H1 (cell line): ENCODE data around the gene LDLRAP1. TPM values are rescaled to one million over a fixed set of nuclear protein-coding genes. Genes with fewer than 3 reads are reported as not detected.

Experiments
- GTF2F1 ChIP-seq: IDR thresholded peaks from 2 replicates; pipeline ENCODE4 v1.6.1; 2012; ENCODE audit warnings: low read depth, low read length, improper control_type of control experiment, borderline replicate concordance
- SIRT6 ChIP-seq: IDR thresholded peaks from one replicate; pipeline ENCODE4 v1.7.1; 2012; ENCODE audit warnings: low read length, inconsistent platforms
- polyA plus RNA-seq, 7 experiments: library from polyadenylated mRNA; depleted of rRNA in 3 of 7; stranded (reverse) in 5 of 7; unstranded in 2 of 7; fragments of >200 nt in 5 of 7; fragments of 200-250 nt in 2 of 7; gene quantifications; 1 replicate in 5 of 7; 2 replicates in 1 of 7; 4 replicates in 1 of 7; pipeline versions ENCODE4 v1.2.1 to v1.2.3, GENCODE V29; 2011 to 2013; ENCODE audit warnings: missing spikeins in 2 of 7, mixed read lengths in 2 of 7
- total RNA-seq: library from RNA; stranded (reverse); fragmentation: NEBNext Ultra II Directional; extraction: Animal tissue kit (Norgen Biotek cat#: 25700); gene quantifications from 2 replicates; pipeline ENCODE4 v1.2.1, GENCODE V29; 2021

The LDLRAP1 gene
- total and polyA plus RNA-seq, 2 of the 8 experiments (the other 6 are each of a cell fraction or from before 2014, with no cell fraction given), result 12.8 to 13.2 TPM

DNA sequence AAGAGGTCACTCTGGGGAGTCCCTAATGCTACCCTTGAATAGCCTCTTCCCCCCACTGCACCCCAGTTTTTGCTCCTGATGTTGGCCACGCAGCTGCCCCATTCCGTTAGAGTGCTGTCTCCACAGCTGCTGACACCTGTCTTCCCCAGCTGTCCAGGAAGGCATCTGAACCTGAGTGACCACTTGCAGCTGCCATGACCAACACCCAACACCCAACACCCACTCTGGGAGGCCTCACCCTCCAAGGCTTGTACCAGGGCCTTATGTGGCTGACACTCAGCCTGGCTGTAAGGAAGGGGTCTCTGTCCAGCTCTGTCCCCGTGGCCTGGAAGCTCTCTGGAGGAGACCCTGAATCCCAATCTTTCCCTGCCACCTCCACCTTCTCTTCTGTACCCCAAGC is 26.7 kb upstream of the LDLRAP1 start (continued):
- no peak for TF ChIP-seq GTF2F1
- TF ChIP-seq SIRT6, result no peak
